GDM1 (cell line): ENCODE results near the gene ABCA1.
"Not testable (repeated sequence)": the region's sequence is repeated elsewhere in the genome, so short reads cannot be mapped to it uniquely, and the experiment has no call there.

Experiments
- DNase-seq: peaks from one replicate; lab custom pipeline; 2025; lab: John Stamatoyannopoulos, UW

Gene ABCA1

DNA sequence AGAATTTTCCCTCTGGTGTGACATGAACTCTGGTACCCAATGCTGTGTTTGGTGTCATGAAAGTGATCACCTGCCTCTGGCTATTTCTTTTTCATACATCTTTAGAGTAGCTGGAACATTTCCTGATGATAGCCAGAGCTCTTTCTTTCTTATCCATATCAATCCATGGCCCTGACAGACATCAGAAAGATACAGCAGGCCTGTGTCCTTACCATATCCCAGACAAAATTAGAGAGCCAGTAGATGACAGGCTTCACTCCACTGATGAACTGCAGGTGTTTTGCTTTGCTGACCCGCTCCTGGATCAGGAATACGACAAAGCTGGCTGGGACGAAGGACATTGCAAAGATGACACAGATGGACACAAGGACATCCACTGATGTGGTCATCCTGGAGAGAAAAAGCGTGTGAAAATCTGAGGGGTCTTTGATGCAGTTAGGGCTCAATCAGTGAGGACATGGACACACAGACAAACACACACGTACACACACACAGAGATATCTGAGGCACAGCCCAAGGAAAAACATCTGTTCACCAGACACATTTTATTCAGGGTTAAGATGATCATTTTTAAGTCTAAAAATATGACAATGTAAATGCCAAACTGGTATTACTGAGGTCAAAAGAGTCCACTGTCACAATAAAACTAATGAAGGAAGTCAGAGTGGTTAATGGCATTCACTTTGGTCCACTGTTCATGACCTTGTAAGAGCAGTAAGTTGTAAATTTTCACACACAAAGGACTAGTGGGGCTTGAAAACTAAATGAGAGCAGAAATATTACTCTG is 129.6 kb downstream of the ABCA1 start:
- no peak for DNase-seq

DNA sequence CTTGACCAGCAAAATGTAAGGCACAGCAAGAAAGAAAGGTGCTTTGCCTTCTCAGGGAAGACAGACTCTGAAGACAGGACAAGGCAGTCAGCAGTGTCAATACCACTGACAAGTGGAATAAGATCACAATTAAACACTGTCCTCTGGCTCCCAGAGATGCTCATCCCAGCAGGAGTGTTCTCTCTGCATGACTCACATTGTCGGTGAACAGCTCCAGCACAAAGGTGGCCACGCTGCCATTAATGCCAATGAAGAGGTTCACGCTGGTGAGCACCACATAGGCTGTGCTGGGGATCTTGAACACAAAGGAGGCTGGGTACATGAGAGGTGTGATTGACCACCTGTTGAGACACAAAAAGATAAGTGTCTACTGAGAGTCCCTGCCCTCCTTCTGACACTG is 132.1 kb downstream of the ABCA1 start:
- no peak for DNase-seq

DNA sequence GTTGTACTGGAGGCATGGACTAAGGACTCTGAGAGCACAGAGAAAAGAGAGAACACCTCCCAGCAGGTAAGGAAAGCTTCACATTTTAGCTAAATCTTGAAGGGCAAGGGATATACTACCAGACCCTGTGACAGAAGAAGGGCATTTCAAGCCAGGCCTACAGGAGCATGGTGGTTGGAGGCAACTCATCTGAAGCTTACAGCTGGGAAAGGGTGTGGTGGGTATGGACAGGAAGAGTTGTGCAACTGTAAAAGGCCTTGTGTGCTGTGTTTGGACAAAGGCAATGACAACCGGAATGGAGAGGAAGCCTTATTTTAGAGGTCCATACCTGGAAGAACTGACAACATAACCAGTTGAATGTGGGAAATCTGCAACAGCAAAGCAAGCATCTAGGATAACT is 132.9 kb downstream of the ABCA1 start:
- DNase-seq = no peak

DNA sequence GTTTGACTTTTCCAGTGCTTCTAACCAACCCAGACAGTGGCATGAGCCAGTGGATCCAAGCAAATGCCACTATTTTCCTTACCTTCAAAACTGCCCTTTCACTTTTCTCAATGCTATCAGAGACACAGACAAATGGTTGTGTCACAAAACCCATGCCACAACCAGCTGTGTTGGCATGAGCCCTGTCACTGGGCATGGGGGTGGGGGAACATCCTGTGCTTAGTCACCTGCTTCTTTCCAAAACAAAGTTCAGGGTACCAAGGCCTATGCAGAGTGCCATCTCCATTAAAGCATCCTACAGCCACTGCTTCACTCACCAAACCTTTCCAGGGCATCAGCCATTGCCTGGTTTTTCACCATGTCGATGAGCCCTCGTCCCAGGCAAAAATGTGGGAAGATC is 133.9 kb downstream of the ABCA1 start:
- no peak for DNase-seq

DNA sequence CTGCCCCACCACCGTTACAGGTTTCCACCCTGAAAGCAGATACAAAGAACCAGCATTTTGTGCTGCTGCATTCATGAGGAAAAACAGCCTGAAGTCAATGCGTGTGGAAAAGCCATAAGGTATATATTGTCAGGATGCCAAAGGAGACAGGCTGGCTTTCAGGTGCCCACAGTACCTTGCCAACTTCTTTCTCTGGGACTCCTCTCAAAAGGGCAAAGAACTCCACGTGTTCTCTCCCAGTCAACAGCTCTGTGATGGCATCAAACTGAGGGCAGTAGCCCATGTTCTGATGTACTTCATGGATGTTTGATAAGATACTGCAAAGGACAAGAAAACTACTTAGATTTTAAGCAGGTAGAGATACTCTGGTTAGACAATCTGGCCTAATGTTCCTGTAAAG is 139.7 kb downstream of the ABCA1 start:
- no peak for DNase-seq

DNA sequence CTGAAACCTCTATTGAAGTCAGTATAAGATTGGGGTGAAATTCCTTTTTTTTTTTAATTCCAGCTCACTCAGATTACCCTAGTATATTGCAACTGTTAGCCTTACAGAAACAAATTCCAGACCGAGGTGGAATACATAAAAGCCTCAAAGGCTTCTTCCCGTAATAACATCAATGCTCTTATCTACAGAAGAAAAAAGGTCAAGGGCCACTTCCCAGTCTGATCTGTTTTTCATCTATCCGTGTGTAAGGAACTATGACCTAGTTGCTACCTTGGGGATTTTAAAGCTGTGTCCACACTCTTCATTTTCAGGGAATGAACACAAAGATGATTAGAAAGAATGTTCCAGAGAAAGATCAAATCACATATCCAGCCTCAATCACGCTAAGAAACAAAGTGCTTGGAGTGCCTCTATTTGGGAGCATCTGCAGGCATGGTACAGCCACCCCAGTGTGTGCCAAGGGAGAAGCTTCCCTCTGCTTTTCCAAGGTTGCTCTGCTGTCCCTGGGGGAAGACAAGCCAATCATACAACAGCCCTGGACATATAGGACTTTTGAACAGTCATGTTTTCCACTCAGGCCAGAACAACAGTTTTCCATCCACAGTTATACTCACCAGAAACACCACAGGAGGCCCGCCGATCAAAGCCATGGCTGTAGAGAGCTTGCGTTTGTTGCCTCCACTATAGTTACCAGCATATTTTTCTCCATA is 140.5 kb downstream of the ABCA1 start:
- no peak for DNase-seq

DNA sequence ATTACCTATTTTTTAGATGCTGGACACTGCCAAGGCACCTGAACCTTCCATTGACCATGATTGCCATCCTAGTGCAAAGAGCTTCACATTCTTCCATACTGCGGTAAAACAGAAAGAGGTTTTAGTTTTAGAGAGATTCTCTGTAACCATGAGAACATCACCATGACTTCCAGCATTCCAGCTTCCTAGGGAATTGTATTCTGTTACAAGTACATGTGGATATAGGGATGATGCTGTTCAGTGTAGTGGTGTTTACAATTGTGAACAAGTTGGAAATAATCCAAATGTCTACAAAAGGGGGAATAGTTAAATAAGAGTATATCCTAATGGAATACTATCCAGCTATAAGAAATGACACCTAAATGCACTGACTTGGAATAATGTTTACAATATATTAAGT is 141.7 kb downstream of the ABCA1 start:
- no peak for DNase-seq

DNA sequence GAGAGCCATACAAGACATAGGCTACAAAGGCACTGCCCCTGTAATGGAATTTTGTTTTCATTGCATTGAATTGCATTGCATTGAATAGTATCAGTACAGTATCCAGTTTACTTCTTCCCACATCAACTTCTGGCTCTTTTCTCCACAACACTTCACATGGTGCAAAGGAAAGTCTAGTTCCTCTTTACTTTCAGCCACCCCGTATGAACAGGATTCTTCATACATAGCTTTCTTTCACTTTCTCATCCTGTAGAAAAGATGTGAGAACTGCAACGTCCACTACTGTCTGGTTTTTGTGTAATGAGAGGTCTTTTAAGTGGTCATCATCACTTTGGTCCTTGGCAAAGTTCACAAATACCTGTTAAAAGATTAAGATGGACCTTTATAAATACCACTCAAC is 143.9 kb downstream of the ABCA1 start:
- peak; percentile 5 for DNase-seq

DNA sequence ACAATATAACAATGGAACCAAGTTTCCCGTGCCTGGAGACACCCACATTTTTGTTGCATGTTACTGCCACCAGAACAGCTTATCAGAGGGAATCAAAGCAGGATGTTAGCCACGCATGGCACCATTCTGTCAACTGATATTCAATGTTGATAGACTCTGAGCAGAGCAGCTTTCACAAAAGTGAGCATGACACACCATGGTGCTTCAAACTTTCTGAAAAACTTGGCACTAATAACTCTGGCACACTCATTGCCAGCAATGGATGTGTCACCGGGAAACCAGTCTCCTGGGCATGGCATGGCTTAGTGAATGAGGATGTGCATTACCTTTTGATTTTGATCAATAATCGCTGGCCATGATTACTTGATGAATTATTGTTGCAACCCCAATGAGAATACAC is 144.4 kb downstream of the ABCA1 start:
- no peak for DNase-seq

DNA sequence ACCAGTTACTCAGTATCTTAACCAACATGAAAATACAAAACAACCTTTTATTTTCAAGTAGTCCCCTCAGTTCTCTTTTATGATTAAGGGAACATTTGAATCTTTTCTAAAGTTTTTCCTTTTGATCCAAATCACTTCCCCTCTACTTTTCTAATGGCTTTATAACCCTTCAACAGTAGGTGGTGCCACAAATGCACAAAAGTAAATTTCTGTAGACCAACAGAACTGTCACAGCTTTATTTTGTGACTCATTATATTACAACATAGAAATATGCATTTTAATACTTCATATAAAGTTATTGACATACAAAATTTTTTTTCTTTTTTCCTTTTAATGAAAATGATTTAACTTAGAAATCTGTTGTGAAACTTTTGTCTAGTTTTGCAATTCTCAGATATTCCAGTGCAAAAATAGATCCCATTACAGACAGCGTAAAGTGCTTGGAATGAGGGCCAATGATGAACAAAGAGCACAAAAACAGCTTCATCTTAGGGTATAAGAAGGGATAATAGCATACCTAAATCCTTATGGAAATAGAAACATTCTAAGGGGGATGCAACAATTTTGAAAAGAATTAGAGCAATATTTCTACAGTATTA is 147.1 kb downstream of the ABCA1 start:
- DNase-seq = no peak

DNA sequence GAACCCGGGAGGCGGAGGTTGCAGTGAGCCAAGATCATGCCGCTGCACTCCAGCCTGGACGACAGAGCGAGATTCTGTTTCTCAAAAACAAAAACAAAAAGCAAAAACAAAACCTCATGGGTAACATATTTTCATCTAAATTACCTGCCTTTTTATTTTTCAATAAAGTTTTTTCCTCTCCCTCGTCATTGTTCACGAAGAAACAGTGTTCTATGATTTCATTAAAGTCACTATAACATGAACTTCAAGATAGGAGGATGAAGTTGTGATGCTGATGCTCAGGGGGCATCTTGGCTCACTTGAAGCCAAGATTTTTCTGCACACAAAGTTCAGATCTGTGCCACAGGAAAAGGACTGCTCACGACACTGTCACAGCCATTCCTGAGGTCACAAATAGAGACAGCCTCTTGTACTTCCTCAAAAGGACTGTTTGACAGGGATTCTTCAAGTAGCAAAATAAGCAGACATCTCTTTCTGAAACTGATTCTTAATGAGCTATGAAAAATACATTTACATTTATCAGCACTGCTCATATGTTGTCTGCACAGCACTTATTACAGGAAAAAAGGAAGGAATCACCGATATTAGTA is 147.9 kb downstream of the ABCA1 start:
- peak; percentile 36 for DNase-seq

DNA sequence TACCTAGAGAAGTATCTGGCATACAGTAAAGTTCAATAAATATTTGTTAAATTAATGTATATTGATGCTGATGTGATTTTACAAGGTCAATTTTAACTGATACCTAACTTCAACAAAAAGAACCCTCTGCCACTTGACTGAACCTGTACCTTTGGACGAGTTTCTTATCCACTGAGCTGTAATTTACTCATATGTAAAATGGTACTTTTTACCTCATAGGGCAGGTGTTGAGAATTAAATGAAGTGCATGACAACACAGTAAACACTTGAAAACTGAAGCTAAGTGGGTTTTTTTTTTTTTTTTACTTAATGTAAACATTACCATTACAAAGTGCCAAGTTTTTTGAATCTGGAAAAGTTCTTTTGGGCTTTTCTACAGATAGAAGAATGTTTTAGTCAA is 148.6 kb downstream of the ABCA1 start:
- DNase-seq = no peak

DNA sequence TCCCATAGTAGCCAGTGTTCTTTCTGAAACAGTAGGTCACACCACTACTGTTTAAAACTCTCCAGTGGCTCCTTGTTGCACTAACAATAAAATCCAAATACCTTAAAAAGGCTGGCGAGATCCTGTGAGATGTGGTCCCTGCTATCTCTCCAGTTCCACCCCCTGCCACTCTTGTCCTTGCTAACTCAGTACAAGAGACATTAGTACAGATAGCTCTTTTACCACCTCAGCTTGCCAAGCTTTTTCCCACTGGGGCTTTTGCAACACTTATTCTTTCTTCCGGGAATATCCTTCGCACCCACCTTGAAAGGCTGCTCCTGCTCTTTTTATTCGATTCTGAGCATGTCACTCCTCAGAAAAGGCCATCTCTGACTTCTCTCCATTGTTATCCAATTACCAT is 149.2 kb downstream of the ABCA1 start:
- no peak for DNase-seq

DNA sequence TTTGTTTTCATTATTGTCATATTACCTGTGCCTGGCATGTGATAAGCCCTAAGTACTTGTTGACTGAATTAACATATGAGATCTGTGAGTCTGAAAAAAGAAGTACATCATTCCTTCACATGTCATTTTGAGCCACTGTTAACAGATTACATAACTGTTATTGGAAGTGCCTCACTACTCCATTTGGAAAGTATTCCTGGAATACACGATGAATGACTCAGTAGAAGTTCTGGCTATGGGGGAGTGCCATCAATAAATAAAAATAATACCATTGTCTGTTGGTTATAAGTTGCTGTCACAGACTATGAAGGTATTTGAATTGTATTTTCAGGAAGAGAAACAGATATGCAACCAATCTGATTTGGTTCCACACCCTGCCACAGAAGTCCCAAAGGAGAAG is 151.2 kb downstream of the ABCA1 start:
- DNase-seq = no peak

DNA sequence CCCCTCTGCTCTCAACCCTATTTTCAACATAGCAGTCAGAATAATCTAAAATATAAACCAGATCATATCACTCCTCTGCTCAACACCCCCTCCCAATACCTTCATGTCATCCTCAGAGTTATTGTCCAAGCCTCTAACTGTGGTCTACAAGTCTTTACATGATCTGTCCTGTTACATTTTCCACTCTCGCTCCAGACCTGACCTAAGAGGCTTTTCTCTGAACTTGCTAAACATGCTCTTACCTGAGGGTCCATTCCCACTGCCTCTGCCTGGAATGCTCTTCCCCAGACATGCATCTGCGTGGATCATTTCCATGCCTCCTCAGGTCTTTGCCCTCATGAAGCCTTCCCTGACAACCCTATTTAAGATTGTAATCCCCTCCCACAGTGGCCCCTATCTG is 152.0 kb downstream of the ABCA1 start:
- no peak for DNase-seq

DNA sequence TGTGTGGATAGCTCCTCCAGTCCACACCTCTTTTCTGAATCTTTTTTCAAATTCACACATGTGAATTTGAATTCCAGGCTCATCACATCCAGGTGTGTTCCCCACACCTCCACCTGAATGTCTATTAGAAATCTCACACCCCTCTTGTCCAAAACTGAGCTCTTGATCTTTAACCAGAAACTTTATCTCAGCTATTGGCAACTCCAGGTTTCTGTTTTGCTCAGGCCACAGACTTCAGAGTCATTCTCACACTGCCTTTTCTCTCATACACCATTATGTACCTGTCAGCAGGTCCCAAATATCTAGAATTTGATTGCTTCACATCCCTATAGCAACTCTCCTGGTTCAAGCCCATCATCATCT is 152.4 kb downstream of the ABCA1 start:
- no peak for DNase-seq

DNA sequence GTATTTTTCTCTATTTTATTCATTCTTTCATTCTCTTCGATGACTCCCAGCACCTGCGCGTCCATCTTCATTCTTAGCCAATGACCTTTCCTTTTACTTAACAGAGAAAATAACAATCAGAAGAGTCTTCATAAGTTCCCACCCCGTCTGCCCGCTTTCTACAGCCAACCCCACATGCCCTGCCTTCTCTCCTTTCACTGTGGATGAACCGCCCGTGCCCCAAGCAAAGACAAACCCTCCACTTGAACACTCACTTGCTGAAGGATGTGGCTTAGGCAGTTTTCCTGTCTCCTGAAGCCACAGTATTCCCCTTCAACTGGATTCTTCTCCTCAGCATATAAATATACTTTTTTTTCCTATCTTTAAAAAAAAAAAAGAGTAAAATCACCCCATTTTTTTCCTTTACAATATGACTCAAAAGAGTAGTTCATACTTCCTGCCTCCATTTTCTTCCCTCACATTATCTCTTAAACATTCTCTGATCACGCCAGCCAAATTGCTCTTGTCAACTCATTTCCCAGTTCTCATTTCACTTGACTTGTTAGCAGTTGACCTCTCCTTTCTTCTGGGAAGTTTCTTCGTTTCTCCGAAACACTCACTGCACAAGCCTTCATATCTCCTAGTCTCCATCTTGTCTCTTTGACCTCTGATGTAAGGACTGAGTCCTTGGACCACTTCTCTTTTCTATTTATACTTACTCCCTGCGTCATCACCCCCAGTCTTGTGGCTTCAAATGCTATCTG is 153.0 kb downstream of the ABCA1 start:
- DNase-seq = peak; percentile 61

DNA sequence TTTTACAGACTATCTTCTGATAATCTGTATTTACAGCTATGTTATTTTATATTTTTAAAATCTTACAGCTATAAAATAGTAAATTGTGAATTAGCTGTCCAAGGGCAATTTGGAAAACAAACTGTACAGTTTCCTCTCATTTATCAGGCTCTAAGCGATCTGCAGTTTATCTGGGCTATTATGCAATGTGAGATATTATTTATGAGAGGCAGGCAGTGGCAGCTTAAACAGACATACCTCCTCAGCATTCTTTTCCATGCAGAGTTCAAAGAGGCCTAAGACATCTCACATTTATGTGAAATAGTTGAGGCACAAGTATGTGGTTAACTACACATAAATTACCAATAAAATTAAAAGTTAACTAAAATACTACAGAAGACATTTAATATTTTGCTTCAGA is 153.8 kb downstream of the ABCA1 start:
- no peak for DNase-seq

DNA sequence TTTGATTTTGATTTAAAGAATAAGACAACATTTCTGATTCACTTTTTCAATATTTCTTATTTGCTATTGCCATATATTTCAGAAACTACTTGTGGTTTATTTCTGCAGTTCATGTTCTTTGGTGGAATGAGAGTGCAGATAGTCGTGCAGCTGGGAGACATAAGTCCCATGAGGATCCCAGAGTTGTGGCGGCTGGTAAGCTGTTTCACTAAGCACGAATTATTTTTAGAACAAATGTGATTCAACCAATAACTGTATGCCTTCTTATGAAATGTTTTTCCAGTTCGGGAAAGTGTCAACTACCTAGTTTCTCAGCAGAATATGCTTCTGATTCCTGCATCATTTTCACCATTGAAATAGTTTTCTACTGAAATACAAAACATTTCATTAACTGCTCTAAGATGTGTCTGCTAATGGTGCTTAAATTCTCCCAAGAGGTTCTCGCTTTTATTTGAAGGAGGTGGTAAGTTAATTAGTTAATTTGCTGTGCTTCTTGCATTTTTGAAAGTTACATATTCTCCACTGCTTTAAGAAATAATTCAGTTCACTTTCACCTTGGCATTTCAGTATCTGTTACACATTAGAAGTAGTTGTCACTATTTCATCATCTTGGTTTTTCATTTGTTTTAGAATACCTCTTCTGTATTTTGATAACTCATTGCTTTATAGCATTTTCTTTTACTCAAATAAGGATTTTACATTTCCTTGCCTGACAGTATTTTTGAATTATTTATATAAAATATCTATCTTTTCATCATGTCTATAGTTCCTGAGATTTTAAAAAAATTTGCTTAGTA is 155.0 kb downstream of the ABCA1 start:
- DNase-seq = no peak

DNA sequence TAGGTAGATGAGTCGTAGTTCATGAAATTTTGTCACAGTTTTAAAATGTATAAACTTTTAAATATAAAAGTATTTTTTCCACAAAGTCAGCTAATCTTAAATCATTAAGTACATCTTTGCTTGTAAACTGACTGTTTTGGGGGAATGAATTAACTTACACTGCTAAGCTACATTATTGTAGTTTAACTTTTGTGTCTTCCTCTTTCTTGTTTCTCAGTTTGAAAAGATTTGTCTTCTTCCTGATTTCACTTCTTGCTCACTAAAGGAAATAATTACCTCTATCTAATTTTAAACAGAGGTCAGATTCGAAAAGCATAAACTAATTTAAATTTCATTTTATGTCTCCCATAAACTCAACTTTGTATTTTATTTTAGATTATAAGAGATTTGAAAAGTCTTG is 158.3 kb downstream of the ABCA1 start:
- DNase-seq = no peak

DNA sequence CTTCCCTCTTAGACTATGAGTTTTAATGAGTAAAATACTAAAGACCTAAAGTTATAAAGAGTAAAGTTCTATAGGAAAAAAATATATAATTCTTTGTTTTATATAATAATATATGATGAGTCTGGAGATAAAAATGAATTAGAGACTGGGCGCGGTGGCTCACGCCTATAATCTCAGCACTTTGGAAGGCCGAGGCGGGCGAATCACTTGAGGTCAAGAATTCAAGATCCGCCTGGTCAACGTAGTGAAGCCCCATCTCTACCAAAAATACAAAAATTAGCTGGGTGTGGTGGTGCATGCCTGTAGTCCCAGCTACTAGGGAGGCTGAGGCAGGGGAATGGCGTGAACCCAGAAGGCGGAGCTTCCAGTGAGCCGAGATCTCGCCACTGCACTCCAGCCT is 158.9 kb downstream of the ABCA1 start:
- not testable (repeated sequence) for DNase-seq

DNA sequence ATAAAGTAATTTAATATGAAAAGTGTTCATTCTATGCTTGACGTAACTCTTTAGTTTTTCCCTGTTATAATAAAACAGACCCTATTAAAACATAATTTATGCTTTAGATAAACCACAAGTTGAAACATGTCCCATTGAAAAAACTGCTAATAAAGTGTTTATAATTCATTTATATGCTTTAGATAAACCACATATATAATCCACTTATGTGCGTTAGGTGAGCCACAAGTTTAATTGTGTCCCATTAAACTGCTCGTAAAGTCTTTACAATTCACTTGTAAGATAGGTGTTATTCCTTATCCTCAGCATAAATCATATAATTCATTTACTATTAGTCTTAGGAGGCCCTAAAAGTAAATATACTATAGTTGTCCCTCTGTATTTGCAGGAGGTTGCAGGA is 160.4 kb downstream of the ABCA1 start:
- DNase-seq = no peak
